HepG2 (cell line): ENCODE results near the gene PRDM15. TPM values are rescaled to one million over a fixed set of nuclear protein-coding genes. Genes with fewer than 3 reads are reported as not detected.

ENCODE experiments used
- ARID3A ChIP-seq: IDR thresholded peaks from 2 replicates; pipeline ENCODE4 v1.6.1; 2012; ENCODE audit warnings: low read depth, low read length, improper control_type of control experiment
- ARID5B ChIP-seq: IDR thresholded peaks from 2 replicates; pipeline ENCODE4 v1.4.0; 2020; ENCODE audit warnings: mild to moderate bottlenecking, missing genetic modification reagents
- FOSL2 ChIP-seq: sonication (generic); formaldehyde crosslinking; IDR thresholded peaks from 2 replicates; pipeline ENCODE4 v1.4.0; 2020; ENCODE audit warnings: missing genetic modification reagents
- FOXA3 ChIP-seq: IDR thresholded peaks from 2 replicates; pipeline ENCODE4 v1.6.1; 2016; ENCODE audit warnings: missing genetic modification reagents, missing compliant biosample characterization
- GRHL1 ChIP-seq: sonication (generic); formaldehyde crosslinking; conservative IDR thresholded peaks from 2 replicates; pipeline ENCODE4 v1.8.0; 2022; ENCODE audit warnings: missing genetic modification reagents
- KLF12 ChIP-seq: sonication (generic); formaldehyde crosslinking; IDR thresholded peaks from 2 replicates; pipeline ENCODE4 v1.4.0; 2020; ENCODE audit warnings: missing genetic modification reagents, borderline replicate concordance
- MAFF ChIP-seq: IDR thresholded peaks from 2 replicates; pipeline ENCODE4 v1.6.1; 2011; ENCODE audit warnings: low read depth, low read length, improper control_type of control experiment
- MLX ChIP-seq: IDR thresholded peaks from 2 replicates; pipeline ENCODE4 v1.6.1; 2016
- MXD1 ChIP-seq: sonication (generic); formaldehyde crosslinking; IDR thresholded peaks from 2 replicates; pipeline ENCODE4 v1.4.0; 2020; ENCODE audit warnings: mild to moderate bottlenecking, missing genetic modification reagents
- RCOR2 ChIP-seq: IDR thresholded peaks from 2 replicates; pipeline ENCODE4 v1.6.1; 2016; ENCODE audit warnings: missing biosample characterization, missing genetic modification reagents
- SPEN ChIP-seq: sonication (generic); formaldehyde crosslinking; IDR thresholded peaks from 2 replicates; pipeline ENCODE4 v1.5.1; 2020; ENCODE audit warnings: low read depth, mild to moderate bottlenecking, missing genetic modification reagents
- ZBTB44 ChIP-seq: sonication (generic); formaldehyde crosslinking; IDR thresholded peaks from 2 replicates; pipeline ENCODE4 v1.4.0; 2020; ENCODE audit warnings: missing genetic modification reagents
- ZFX ChIP-seq: sonication (generic); formaldehyde crosslinking; IDR thresholded peaks from 2 replicates; pipeline ENCODE4 v1.4.0; 2020; ENCODE audit warnings: mild to moderate bottlenecking, low read depth, missing genetic modification reagents, moderate library complexity
- ZNF639 ChIP-seq: conservative IDR thresholded peaks from 2 replicates; pipeline ENCODE4 v1.6.1; 2018; ENCODE audit warnings: missing genetic modification reagents
- polyA plus RNA-seq, 8 experiments: library from polyadenylated mRNA; depleted of rRNA in 3 of 8; stranded (reverse) in 7 of 8; unstranded in 1 of 8; fragments of >200 nt; fragmentation: Illumina TruSeq in 4 of 8; extraction: Trizol in 4 of 8; gene quantifications; 2 replicates each; pipeline versions ENCODE4 v1.2.1 to v1.2.3, GENCODE V29; 2011 to 2016; ENCODE audit warnings: low read depth in 4 of 8, missing spikeins in 1 of 8, mixed read lengths in 1 of 8; ENCODE audit not compliant: insufficient read depth in 1 of 8
- total RNA-seq, 5 experiments: library from RNA; depleted of rRNA; stranded (reverse); fragments of >200 nt; fragmentation: Illumina TruSeq; extraction: Trizol; gene quantifications; 2 replicates each; pipeline ENCODE4 v1.2.3, GENCODE V29; 2016; ENCODE audit warnings: low read depth in 1 of 5

PRDM15 gene
- total and polyA plus RNA-seq, 2 of the 13 experiments (the other 11 are each of a cell fraction or from before 2014, with no cell fraction given) = 4.0 to 6.9 TPM

- 0 out of 2 replicates have a peak, but pooled peaks have one; percentile 17 for TF ChIP-seq MLX (CRISPR knock-in tag)
- TF ChIP-seq FOSL2 (CRISPR knock-in tag) = peak; percentile 78
- TF ChIP-seq GRHL1 (CRISPR knock-in tag) = no peak
- TF ChIP-seq FOXA3 (CRISPR knock-in tag) = peak; percentile 19; the same call in 1 of the 2 replicates
- TF ChIP-seq ARID3A = no peak
- TF ChIP-seq MXD1 (CRISPR knock-in tag) = no peak
- no peak for TF ChIP-seq ZNF639 (CRISPR knock-in tag)
- TF ChIP-seq ARID5B (CRISPR knock-in tag) = no peak
- TF ChIP-seq ZFX = no peak
- no peak for TF ChIP-seq MAFF
- TF ChIP-seq SPEN (CRISPR knock-in tag) = no peak
- no peak for TF ChIP-seq KLF12 (CRISPR knock-in tag)
- TF ChIP-seq RCOR2 (CRISPR knock-in tag) = no peak
- no peak for TF ChIP-seq ZBTB44 (CRISPR knock-in tag)
Measured at GRCh38 chr21:41783476-41784180, 95.5 kb downstream of the PRDM15 start (continued).
